C4-2B (cell line): ENCODE measurements around the gene WDR89.

Experiments used
- CTCF ChIP-seq: fragments of 450-650 bp; conservative IDR thresholded peaks from 2 replicates; pipeline ENCODE4 v1.5.1; 2017; ENCODE audit warnings: mild to moderate bottlenecking
- ZFX ChIP-seq: fragments of 450-650 bp; IDR thresholded peaks from 2 replicates; pipeline ENCODE4 v1.6.1; 2017

GRCh38 chr14:63662776-63663175, 21.1 kb upstream of the WDR89 start:
- TF ChIP-seq CTCF (no peak), ZFX (no peak)
